K562 (cell line): ENCODE measurements around the gene PTH2.

Source experiments
- CEBPB ChIP-seq: fragments of 450-650 bp; IDR thresholded peaks from 2 replicates; pipeline ENCODE4 v1.6.1; 2016; ENCODE audit warnings: missing genetic modification characterization, missing compliant biosample characterization
- CTCF ChIP-seq, 3 experiments: IDR thresholded peaks in 2 of 3; conservative IDR thresholded peaks in 1 of 3; 2 replicates each; pipeline ENCODE4 v1.5.1; 2011 to 2012; ENCODE audit warnings: low read length in 3 of 3, mild to moderate bottlenecking in 3 of 3, control low read depth in 2 of 3, improper control_type of control experiment in 1 of 3, inconsistent platforms in 1 of 3, low read depth in 1 of 3, mixed read lengths in 1 of 3, moderate library complexity in 1 of 3; ENCODE audit not compliant: insufficient read depth in 2 of 3
- DMBX1 ChIP-seq: fragments of 250-450 bp; sonication (Bioruptor Pico); IDR thresholded peaks from 2 replicates; pipeline ENCODE4 v1.8.0; 2022; ENCODE audit warnings: inconsistent platforms, mild to moderate bottlenecking, moderate library complexity, borderline replicate concordance
- ESRRB ChIP-seq: fragments of 250-450 bp; sonication (Bioruptor Pico); IDR thresholded peaks from 2 replicates; pipeline ENCODE4 v1.5.0; 2020; ENCODE audit warnings: mild to moderate bottlenecking, moderate library complexity, borderline replicate concordance
- HEY1 ChIP-seq: fragments of 250-450 bp; sonication (Bioruptor Pico); IDR thresholded peaks from 2 replicates; pipeline ENCODE4 v1.5.0; 2020; ENCODE audit warnings: mild to moderate bottlenecking, moderate library complexity, borderline replicate concordance
- NCOA2 ChIP-seq, 2 experiments: fragments of 450-650 bp; IDR thresholded peaks; 2 replicates each; pipeline ENCODE4 v1.6.1; 2018; ENCODE audit warnings: mild to moderate bottlenecking in 2 of 2, moderate library complexity in 1 of 2; ENCODE audit not compliant: partially characterized antibody in 2 of 2
- OTX1 ChIP-seq: fragments of 450-650 bp; formaldehyde crosslinking; IDR thresholded peaks from 2 replicates; pipeline ENCODE4 v1.4.0; 2022; ENCODE audit warnings: mild to moderate bottlenecking
- PHF21A ChIP-seq: fragments of 450-650 bp; IDR thresholded peaks from 2 replicates; pipeline ENCODE4 v1.6.1; 2017; ENCODE audit warnings: low read depth, borderline replicate concordance
- POLR2A ChIP-seq: fragments of 450-650 bp; conservative IDR thresholded peaks from 2 replicates; pipeline ENCODE4 v1.6.1; 2016
- PTBP1 ChIP-seq: fragments of 200-400 bp; formaldehyde crosslinking; IDR thresholded peaks from 2 replicates; pipeline ENCODE4 v1.6.1; 2017; ENCODE audit warnings: low read depth, low read length
- SRF ChIP-seq, 2 experiments: fragments of 250-450, 450-650 bp in 1 of 2; sonication (Bioruptor Pico) in 1 of 2; sonication (generic) in 1 of 2; formaldehyde crosslinking; IDR thresholded peaks; 2 replicates each; pipeline versions ENCODE4 v1.5.0 to v1.5.1; 2020 to 2022; ENCODE audit warnings: mild to moderate bottlenecking in 1 of 2, missing genetic modification reagents in 1 of 2
- TCF7L2 ChIP-seq: fragments of 150-350 bp; IDR thresholded peaks from 2 replicates; pipeline ENCODE4 v1.6.1; 2016; ENCODE audit warnings: low read depth, mild to moderate bottlenecking, low read length, moderate library complexity
- ZNF384 ChIP-seq: IDR thresholded peaks from 2 replicates; pipeline ENCODE4 v1.6.1; 2012; ENCODE audit warnings: low read depth, low read length, improper control_type of control experiment

- TF ChIP-seq DMBX1 (CRISPR knock-in tag) (no peak), NCOA2 (IDR thresholded peaks at IDR 0.05; ENCODE audit: partially characterized antibody in 2 of 2) (no peak), HEY1 (no peak), ESRRB (CRISPR knock-in tag) (no peak), POLR2A (no peak), PTBP1 (no peak), TCF7L2 (no peak), ZNF384 (no peak), PHF21A (no peak), CTCF (IDR thresholded peaks at IDR 0.05 in 2 of 3, conservative IDR thresholded peaks at IDR 0.05 in 1 of 3; ENCODE audit: insufficient read depth in 2 of 3, low read depth in 1 of 3, low read length in 3 of 3) (no peak), CEBPB (tag) (no peak), SRF (CRISPR knock-in tag; IDR thresholded peaks at IDR 0.05) (no peak), OTX1 (no peak)
Observed at GRCh38 chr19:49468199-49468598, 45.0 kb upstream of the PTH2 start.
